Retinal pigment epithelial cell (primary cell): ENCODE results near the gene C1orf226.

ENCODE experiments used
- DNase-seq: peaks from one replicate; pipeline ENCODE4 v3.0.0-alpha.2; 2010; ENCODE audit warnings: low read depth
- H3K4me3 ChIP-seq: 2 replicates; pipeline ENCODE4 v1.5.1; 2011; ENCODE audit warnings: mild to moderate bottlenecking, low read length, control low read depth, moderate library complexity
- CTCF ChIP-seq: conservative IDR thresholded peaks from 2 replicates; pipeline ENCODE4 v1.5.1; 2011; ENCODE audit warnings: low read depth, low read length, control low read depth, inconsistent platforms

C1orf226 gene

GRCh38 chr1:162390396-162391185 is 9.1 kb downstream of the C1orf226 start:
- DNase-seq = no peak
- no peak for TF ChIP-seq CTCF
- H3K4me3 ChIP-seq = no peak overlapping the region

- DNase-seq = peak; percentile 73
- TF ChIP-seq CTCF = peak; percentile 86
- no peak overlapping the region for H3K4me3 ChIP-seq
Observed at GRCh38 chr1:162391790-162392563, 10.4 kb downstream of the C1orf226 start.

- no peak for TF ChIP-seq CTCF
- no peak overlapping the region for H3K4me3 ChIP-seq
- DNase-seq = no peak
Observed at GRCh38 chr1:162396201-162396906, 14.8 kb downstream of the C1orf226 start.

GRCh38 chr1:162397039-162397448 is 15.5 kb downstream of the C1orf226 start:
- no peak for TF ChIP-seq CTCF
- no peak overlapping the region for H3K4me3 ChIP-seq
- DNase-seq = no peak

GRCh38 chr1:162397943-162398560 is 16.5 kb downstream of the C1orf226 start:
- no peak overlapping the region for H3K4me3 ChIP-seq
- DNase-seq = no peak
- no peak for TF ChIP-seq CTCF

GRCh38 chr1:162398999-162399580 is 17.6 kb downstream of the C1orf226 start:
- no peak for DNase-seq
- no peak for TF ChIP-seq CTCF
- no peak overlapping the region for H3K4me3 ChIP-seq
